Measurements from ENCODE around the gene RAB5IF. TPM values are rescaled to one million over a fixed set of nuclear protein-coding genes. Genes with fewer than 3 reads are reported as not detected.

The RAB5IF gene
- total and polyA plus RNA-seq, 2 of the 8 experiments (the other 6 are each of a cell fraction or from before 2014, with no cell fraction given) = 95.5 to 148 TPM

GRCh38 chr20:36593347-36593929 lies 12.1 kb upstream of the RAB5IF start (continued):
- no peak for TF ChIP-seq EP300 (IDR thresholded peaks at IDR 0.05; ENCODE audit: borderline replicate concordance in 1 of 2, low read depth in 2 of 2, low read length in 2 of 2)
- no peak for TF ChIP-seq GABPA (IDR thresholded peaks at IDR 0.05; ENCODE audit: borderline replicate concordance, insufficient read depth, low read length)
- no peak for TF ChIP-seq SP4 (IDR thresholded peaks at IDR 0.05; ENCODE audit: low read length)
- TF ChIP-seq ASH2L (IDR thresholded peaks at IDR 0.05; ENCODE audit: low read length) = no peak
